DOHH2 (cell line): ENCODE data around the gene PRDM5.

ENCODE experiments used
- EZH2phosphoT487 ChIP-seq: fragments of 200-600 bp; sonication (generic); IDR thresholded peaks from 2 replicates; pipeline ENCODE4 v1.6.1; 2017; ENCODE audit warnings: borderline replicate concordance, mild to moderate bottlenecking, antibody characterized with exemption, low read length, moderate library complexity, mixed read lengths
- TF ChIP-seq, protein P1 (sequence below): fragments of 200-600 bp; sonication (generic); IDR thresholded peaks from one replicate; pipeline ENCODE4 v1.5.1; 2014; ENCODE audit warnings: antibody characterized with exemption, mild to moderate bottlenecking, low read depth, low read length; ENCODE audit not compliant: poor library complexity, severe bottlenecking

- TF ChIP-seq, protein P1, sequence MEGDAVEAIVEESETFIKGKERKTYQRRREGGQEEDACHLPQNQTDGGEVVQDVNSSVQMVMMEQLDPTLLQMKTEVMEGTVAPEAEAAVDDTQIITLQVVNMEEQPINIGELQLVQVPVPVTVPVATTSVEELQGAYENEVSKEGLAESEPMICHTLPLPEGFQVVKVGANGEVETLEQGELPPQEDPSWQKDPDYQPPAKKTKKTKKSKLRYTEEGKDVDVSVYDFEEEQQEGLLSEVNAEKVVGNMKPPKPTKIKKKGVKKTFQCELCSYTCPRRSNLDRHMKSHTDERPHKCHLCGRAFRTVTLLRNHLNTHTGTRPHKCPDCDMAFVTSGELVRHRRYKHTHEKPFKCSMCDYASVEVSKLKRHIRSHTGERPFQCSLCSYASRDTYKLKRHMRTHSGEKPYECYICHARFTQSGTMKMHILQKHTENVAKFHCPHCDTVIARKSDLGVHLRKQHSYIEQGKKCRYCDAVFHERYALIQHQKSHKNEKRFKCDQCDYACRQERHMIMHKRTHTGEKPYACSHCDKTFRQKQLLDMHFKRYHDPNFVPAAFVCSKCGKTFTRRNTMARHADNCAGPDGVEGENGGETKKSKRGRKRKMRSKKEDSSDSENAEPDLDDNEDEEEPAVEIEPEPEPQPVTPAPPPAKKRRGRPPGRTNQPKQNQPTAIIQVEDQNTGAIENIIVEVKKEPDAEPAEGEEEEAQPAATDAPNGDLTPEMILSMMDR = no peak
- TF ChIP-seq EZH2phosphoT487 = no peak
Measured at GRCh38 chr4:120824946-120825345, 97.6 kb downstream of the PRDM5 start.
